H1 (cell line): ENCODE measurements around the gene ASB3. TPM values are rescaled to one million over a fixed set of nuclear protein-coding genes. Genes with fewer than 3 reads are reported as not detected.

Source experiments
- CHD2 ChIP-seq: IDR thresholded peaks from 2 replicates; pipeline ENCODE4 v1.6.1; 2012; ENCODE audit warnings: low read length, improper control_type of control experiment
- SIX5 ChIP-seq: IDR thresholded peaks from 2 replicates; pipeline ENCODE4 v1.6.1; 2011; ENCODE audit warnings: mild to moderate bottlenecking, low read depth, low read length
- polyA plus RNA-seq, 7 experiments: library from polyadenylated mRNA; depleted of rRNA in 3 of 7; stranded (reverse) in 5 of 7; unstranded in 2 of 7; fragments of >200 nt in 5 of 7; fragments of 200-250 nt in 2 of 7; gene quantifications; 1 replicate in 5 of 7; 2 replicates in 1 of 7; 4 replicates in 1 of 7; pipeline versions ENCODE4 v1.2.1 to v1.2.3, GENCODE V29; 2011 to 2013; ENCODE audit warnings: missing spikeins in 2 of 7, mixed read lengths in 2 of 7
- total RNA-seq: library from RNA; stranded (reverse); fragmentation: NEBNext Ultra II Directional; extraction: Animal tissue kit (Norgen Biotek cat#: 25700); gene quantifications from 2 replicates; pipeline ENCODE4 v1.2.1, GENCODE V29; 2021
- TF ChIP-seq, protein P1 (sequence below): IDR thresholded peaks from 2 replicates; pipeline ENCODE4 v1.6.1; 2012; ENCODE audit warnings: low read length, inconsistent platforms

The ASB3 gene
- total and polyA plus RNA-seq, 2 of the 8 experiments (the other 6 are each of a cell fraction or from before 2014, with no cell fraction given), result 22.6 to 25.4 TPM

DNA sequence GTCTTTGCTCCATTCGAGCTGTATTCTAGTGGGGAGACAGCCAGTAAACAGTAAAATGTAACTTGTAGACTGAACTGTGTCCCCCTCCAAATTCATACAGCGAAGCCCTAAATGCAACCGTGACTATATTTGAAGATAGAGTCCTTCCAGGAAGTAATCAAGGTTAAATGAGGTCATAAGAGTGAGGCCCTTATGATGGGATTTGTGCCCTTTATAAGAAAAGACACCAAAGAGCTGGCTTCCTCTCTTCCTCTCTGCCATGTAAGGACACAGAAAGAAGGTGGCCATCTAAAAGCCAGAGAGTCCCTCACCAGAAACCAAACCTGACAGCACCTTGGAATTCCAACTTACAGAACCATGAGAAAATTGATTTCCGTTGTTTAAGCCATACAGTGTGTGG is 41.6 kb upstream of the ASB3 start (continued):
- TF ChIP-seq, protein P1, sequence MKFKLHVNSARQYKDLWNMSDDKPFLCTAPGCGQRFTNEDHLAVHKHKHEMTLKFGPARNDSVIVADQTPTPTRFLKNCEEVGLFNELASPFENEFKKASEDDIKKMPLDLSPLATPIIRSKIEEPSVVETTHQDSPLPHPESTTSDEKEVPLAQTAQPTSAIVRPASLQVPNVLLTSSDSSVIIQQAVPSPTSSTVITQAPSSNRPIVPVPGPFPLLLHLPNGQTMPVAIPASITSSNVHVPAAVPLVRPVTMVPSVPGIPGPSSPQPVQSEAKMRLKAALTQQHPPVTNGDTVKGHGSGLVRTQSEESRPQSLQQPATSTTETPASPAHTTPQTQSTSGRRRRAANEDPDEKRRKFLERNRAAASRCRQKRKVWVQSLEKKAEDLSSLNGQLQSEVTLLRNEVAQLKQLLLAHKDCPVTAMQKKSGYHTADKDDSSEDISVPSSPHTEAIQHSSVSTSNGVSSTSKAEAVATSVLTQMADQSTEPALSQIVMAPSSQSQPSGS, result no peak
- no peak for TF ChIP-seq CHD2
- TF ChIP-seq SIX5, result no peak
- TF ChIP-seq, all 59 proteins: peak for 0
